SK-N-MC (cell line): ENCODE measurements around the gene AASS.

Source experiments
- EZH2 ChIP-seq: fragments of 200-600 bp; sonication (generic); IDR thresholded peaks from one replicate; pipeline ENCODE4 v1.6.1; 2017; ENCODE audit warnings: antibody characterized with exemption
- FOXP2 ChIP-seq: optimal IDR thresholded peaks from 2 replicates; pipeline ENCODE3; 2011; ENCODE audit warnings: mild to moderate bottlenecking, moderate library complexity; ENCODE audit not compliant: insufficient read depth; ENCODE audit errors: extremely low read length, control extremely low read depth
- POLR2AphosphoS5 ChIP-seq: IDR thresholded peaks from 2 replicates; pipeline ENCODE4 v1.6.1; 2012; ENCODE audit warnings: mild to moderate bottlenecking, low read depth, low read length, borderline replicate concordance

GRCh38 chr7:122064971-122065370, 79.1 kb downstream of the AASS start:
- TF ChIP-seq POLR2AphosphoS5 (no peak), EZH2 (no peak), FOXP2 (no peak)
